ENCODE measurements around the gene PPP1R14C. TPM values are rescaled to one million over a fixed set of nuclear protein-coding genes. Genes with fewer than 3 reads are reported as not detected.

The PPP1R14C gene
- total and polyA plus RNA-seq, 10 of the 15 experiments (the other 5 are each of a cell fraction or from before 2014, with no cell fraction given) = 0.07 to 1.6 (median 0.13) TPM; not detected in 4

DNA sequence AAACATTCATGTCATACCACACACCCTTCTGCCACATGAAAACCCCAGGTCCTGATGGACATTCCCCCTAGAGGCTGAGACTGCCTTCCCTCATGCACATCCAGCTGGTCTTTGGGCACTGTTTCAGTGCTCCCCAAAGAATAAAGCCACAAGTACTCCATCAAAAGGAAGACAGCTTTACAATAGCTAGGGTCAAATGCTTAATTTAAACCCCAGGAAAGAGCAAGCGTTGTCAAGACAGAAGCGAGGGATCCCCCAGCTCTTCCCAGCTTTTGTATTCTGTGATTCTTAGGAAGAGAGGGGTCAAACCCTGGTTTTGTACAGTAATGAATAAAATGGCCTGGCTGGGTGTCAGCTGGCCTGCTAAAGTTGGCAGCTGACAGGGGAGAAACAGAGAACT is 143.6 kb downstream of the PPP1R14C start:
- Histone ChIP-seq H2AFZ (ENCODE audit: control insufficient read depth, low read depth, low read length) (no peak overlapping the region), H3K9ac (ENCODE audit: control insufficient read depth, insufficient read depth, low read length) (no peak overlapping the region), H3K9me3 (replicated peaks; ENCODE audit: control insufficient read depth, insufficient read depth, low read length) (no peaks in the 10 kb centered on the region), H3K79me2 (ENCODE audit: control insufficient read depth, insufficient read depth, low read length) (no peaks in the 10 kb centered on the region), H3K4me3 (no peak overlapping the region), H3K4me1 (ENCODE audit: control insufficient read depth, insufficient read depth, low read length) (no peaks in the 10 kb centered on the region), H4K20me1 (ENCODE audit: control insufficient read depth, insufficient read depth) (no peaks in the 10 kb centered on the region), H3K27me3 (replicated peaks in 1 of 2; ENCODE audit: control insufficient read depth in 2 of 2, insufficient read depth in 2 of 2, low read length in 1 of 2) (peaks cover 1 to 5% of the 10 kb centered on the region in 2 experiments; a peak in 2 of 4 replicates), H3K36me3 (ENCODE audit: control insufficient read depth in 2 of 2, insufficient read depth in 2 of 2, low read length in 1 of 2) (no peaks in the 10 kb centered on the region), H3K4me2 (ENCODE audit: control insufficient read depth, insufficient read depth) (no peak overlapping the region), H3K27ac (ENCODE audit: control insufficient read depth, insufficient read depth) (no peak overlapping the region)
- SMC1A ChIA-PET (ENCODE audit: uncharacterized antibody, unreplicated experiment) = no interaction called here
- FAIRE-seq (no peak), ATAC-seq (no peak), DNase-seq (ENCODE audit: low read depth, low spot score) (no peak)
- POLR2A ChIA-PET = no interaction called here
- CTCF ChIA-PET = interaction anchor here (0.9 to 1.1 kb wide), 2 partner anchors 10 to 98 kb away, joined by 3 read pairs; no protein-coding TSS in a partner anchor
- no peak for TF ChIP-seq BHLHE40 (IDR thresholded peaks at IDR 0.05; ENCODE audit: borderline replicate concordance in 1 of 2, low read depth in 2 of 2, low read length in 1 of 2)
- TF ChIP-seq E2F4 (IDR thresholded peaks at IDR 0.05; ENCODE audit: low read depth, low read length) = no peak
- no peak for TF ChIP-seq EZH2 (IDR thresholded peaks at IDR 0.05; ENCODE audit: borderline replicate concordance, control insufficient read depth, low read depth, low read length)
- no peak for TF ChIP-seq CHD1 (IDR thresholded peaks at IDR 0.05; ENCODE audit: low read depth, low read length)
- TF ChIP-seq FOXK2 (IDR thresholded peaks at IDR 0.05) = no peak
- TF ChIP-seq MTA2 (IDR thresholded peaks at IDR 0.05; ENCODE audit: low read depth) = no peak
- no peak for TF ChIP-seq YBX1 (IDR thresholded peaks at IDR 0.05)
- TF ChIP-seq ZSCAN29 (IDR thresholded peaks at IDR 0.05) = no peak
- TF ChIP-seq ASH2L (IDR thresholded peaks at IDR 0.05; ENCODE audit: borderline replicate concordance, low read depth) = no peak
- no peak for TF ChIP-seq DPF2 (IDR thresholded peaks at IDR 0.05)
- TF ChIP-seq SUPT20H (IDR thresholded peaks at IDR 0.05; ENCODE audit: borderline replicate concordance, control insufficient read depth, low read depth, low read length) = no peak
- no peak for TF ChIP-seq HCFC1 (IDR thresholded peaks at IDR 0.05; ENCODE audit: low read length)
- no peak for TF ChIP-seq HDAC2 (IDR thresholded peaks at IDR 0.05)
- no peak for TF ChIP-seq FOS (IDR thresholded peaks at IDR 0.05; ENCODE audit: borderline replicate concordance, extremely low read depth, insufficient read length)
- no peak for TF ChIP-seq NKRF (conservative IDR thresholded peaks at IDR 0.05)
- no peak for TF ChIP-seq CHD2 (IDR thresholded peaks at IDR 0.05; ENCODE audit: borderline replicate concordance, low read depth, low read length)
- no peak for TF ChIP-seq BCL11A (IDR thresholded peaks at IDR 0.05; ENCODE audit: low read depth, low read length)
- WGBS (ENCODE audit: insufficient coverage, insufficient replicate concordance, low lambda C conversion rate, missing lambda C conversion rate) = 67% methylated on average over 2 of the region's 2 CpGs
- RAD21 ChIA-PET (ENCODE audit: unreplicated experiment) = no interaction called here
- intact Hi-C loops (cut with micrococcal nuclease; ENCODE audit: unreplicated experiment) = no loop called here
- in situ Hi-C loops (cut with MboI) = no loop called here
- BruUV-seq (replicated peaks) = no TSS peak

Data from GM12878 (cell line).